ENCODE data around the gene CRAMP1. TPM values are rescaled to one million over a fixed set of nuclear protein-coding genes. Genes with fewer than 3 reads are reported as not detected.

CRAMP1 gene
- total and polyA plus RNA-seq, 2 donors (not counting 3 experiments of a cell fraction or from before 2014, with no cell fraction given): 21.5 to 30.8 TPM

GRCh38 chr16:1665829-1666228, 53.7 kb downstream of the CRAMP1 start:
- no peaks in the 10 kb centered on the region for H3K4me1 ChIP-seq (ENCODE audit: control insufficient read depth, extremely low read depth, insufficient read depth, low read length)
- DNase-seq (ENCODE audit: low read depth, low spot score) (no peak), FAIRE-seq (no peak)
- TF ChIP-seq EZH2 (IDR thresholded peaks at IDR 0.05; ENCODE audit: borderline replicate concordance, low read depth, low read length, severe bottlenecking) (no peak), FOS (IDR thresholded peaks at IDR 0.05; ENCODE audit: borderline replicate concordance, insufficient read depth, low read length) (no peak)
- no TSS peak for BruUV-seq (replicated peaks)
- CTCF ChIA-PET: interaction anchor here (1.1 to 1.7 kb wide), 3 partner anchors 9 to 171 kb away, joined by 3 to 6 read pairs (median 4); no protein-coding TSS in a partner anchor
- no peak overlapping the region for H3K9ac ChIP-seq (replicated peaks; ENCODE audit: extremely low read depth, insufficient read depth, low read length)
- H3K9me3 ChIP-seq (replicated peaks; ENCODE audit: control insufficient read depth, insufficient read depth, low read length): no peaks in the 10 kb centered on the region
- POLR2A ChIA-PET: no interaction called here
- peaks cover 19 to 75% of the 10 kb centered on the region in 2 experiments for H3K36me3 ChIP-seq (ENCODE audit: control insufficient read depth in 2 of 2, extremely low read depth in 1 of 2, insufficient read depth in 2 of 2, low read length in 2 of 2)
- intact Hi-C loops (cut with micrococcal nuclease) (no loop called here), dilution Hi-C loops (cut with MboI; ENCODE audit: extremely low pct_ligation_motif_present, low sequenced_read_pairs) (no loop called here)
- H3K27me3 ChIP-seq (ENCODE audit: control insufficient read depth in 2 of 2, insufficient read depth in 2 of 2, low read length in 2 of 2): no peaks in the 10 kb centered on the region
- H3K4me3 ChIP-seq (replicated peaks in 1 of 3; ENCODE audit: insufficient read depth in 1 of 3, low read depth in 1 of 3, low read length in 3 of 3): no peak overlapping the region
- H2AFZ ChIP-seq (ENCODE audit: low read depth, low read length): no peak overlapping the region
- no peaks in the 10 kb centered on the region for H3K79me2 ChIP-seq (ENCODE audit: control insufficient read depth, insufficient read depth, low read length)
- H3K9me1 ChIP-seq (replicated peaks; ENCODE audit: control insufficient read depth, extremely low read depth, insufficient read depth, low read length): no peaks in the 10 kb centered on the region
- H4K20me1 ChIP-seq (replicated peaks; ENCODE audit: control insufficient read depth, extremely low read depth, insufficient read depth, low read length): no peaks in the 10 kb centered on the region
- no peak overlapping the region for H3K4me2 ChIP-seq (ENCODE audit: insufficient read depth, low read length)
- H3K27ac ChIP-seq (ENCODE audit: insufficient read depth, low read depth, low read length): no peak overlapping the region

- Histone ChIP-seq H3K79me2 (ENCODE audit: control insufficient read depth, insufficient read depth, low read length) (no peaks in the 10 kb centered on the region), H3K4me2 (ENCODE audit: insufficient read depth, low read length) (no peak overlapping the region), H4K20me1 (replicated peaks; ENCODE audit: control insufficient read depth, extremely low read depth, insufficient read depth, low read length) (no peaks in the 10 kb centered on the region), H3K27me3 (ENCODE audit: control insufficient read depth in 2 of 2, insufficient read depth in 2 of 2, low read length in 2 of 2) (no peaks in the 10 kb centered on the region), H2AFZ (ENCODE audit: low read depth, low read length) (no peak overlapping the region), H3K9me3 (replicated peaks; ENCODE audit: control insufficient read depth, insufficient read depth, low read length) (no peaks in the 10 kb centered on the region), H3K36me3 (ENCODE audit: control insufficient read depth in 2 of 2, extremely low read depth in 1 of 2, insufficient read depth in 2 of 2, low read length in 2 of 2) (peaks cover 22 to 80% of the 10 kb centered on the region in 2 experiments), H3K9ac (replicated peaks; ENCODE audit: extremely low read depth, insufficient read depth, low read length) (no peak overlapping the region), H3K9me1 (replicated peaks; ENCODE audit: control insufficient read depth, extremely low read depth, insufficient read depth, low read length) (no peaks in the 10 kb centered on the region), H3K4me3 (replicated peaks in 1 of 3; ENCODE audit: insufficient read depth in 1 of 3, low read depth in 1 of 3, low read length in 3 of 3) (no peak overlapping the region), H3K4me1 (ENCODE audit: control insufficient read depth, extremely low read depth, insufficient read depth, low read length) (no peaks in the 10 kb centered on the region), H3K27ac (ENCODE audit: insufficient read depth, low read depth, low read length) (no peak overlapping the region)
- intact Hi-C loops (cut with micrococcal nuclease) (no loop called here), dilution Hi-C loops (cut with MboI; ENCODE audit: extremely low pct_ligation_motif_present, low sequenced_read_pairs) (no loop called here)
- FAIRE-seq (no peak), DNase-seq (ENCODE audit: low read depth, low spot score) (no peak)
- no peak for TF ChIP-seq FOS (IDR thresholded peaks at IDR 0.05; ENCODE audit: borderline replicate concordance, insufficient read depth, low read length)
- no peak for TF ChIP-seq MAX (IDR thresholded peaks at IDR 0.05; ENCODE audit: insufficient read depth, insufficient read length)
- TF ChIP-seq GATA2 (IDR thresholded peaks at IDR 0.05; ENCODE audit: insufficient read depth, insufficient read length, low read depth, low read length): no peak
- no peak for TF ChIP-seq CTCF (IDR thresholded peaks at IDR 0.05; ENCODE audit: extremely low read depth in 1 of 2, insufficient read depth in 1 of 2, low read depth in 1 of 2, low read length in 2 of 2)
- no peak for TF ChIP-seq JUN (IDR thresholded peaks at IDR 0.05; ENCODE audit: borderline replicate concordance, insufficient read depth, insufficient read length, low read depth)
- TF ChIP-seq POLR2A (IDR thresholded peaks at IDR 0.05; ENCODE audit: low read depth, low read length): no peak
- TF ChIP-seq MYC (IDR thresholded peaks at IDR 0.05; ENCODE audit: low read depth, low read length): no peak
- no peak for TF ChIP-seq EZH2 (IDR thresholded peaks at IDR 0.05; ENCODE audit: borderline replicate concordance, low read depth, low read length, severe bottlenecking)
- TF ChIP-seq POLR2AphosphoS5 (IDR thresholded peaks at IDR 0.05; ENCODE audit: insufficient read depth, low read depth, low read length): no peak
- POLR2A ChIA-PET: no interaction called here
- BruUV-seq (replicated peaks): no TSS peak
- CTCF ChIA-PET: interaction anchor here (1.5 kb wide), 1 partner anchor 8 kb away, joined by 6 read pairs; no protein-coding TSS in a partner anchor
These were observed 54.2 kb downstream of the CRAMP1 start for GRCh38 chr16:1666316-1666715.
